NB4 (cell line): ENCODE data around the gene RAPGEF5.

Experiments
- MAX ChIP-seq: IDR thresholded peaks from 2 replicates; pipeline ENCODE4 v1.6.1; 2011; ENCODE audit warnings: low read depth, low read length
- POLR2A ChIP-seq: IDR thresholded peaks from 2 replicates; pipeline ENCODE4 v1.6.1; 2011; ENCODE audit warnings: mild to moderate bottlenecking; ENCODE audit not compliant: insufficient read length; ENCODE audit errors: extremely low read depth
- TF ChIP-seq, protein P1 (sequence below): IDR thresholded peaks from one replicate; pipeline ENCODE4 v1.5.1; 2012; ENCODE audit warnings: low read depth, low read length

GRCh38 chr7:22248111-22248809, 108.7 kb downstream of the RAPGEF5 start:
- TF ChIP-seq, protein P1, sequence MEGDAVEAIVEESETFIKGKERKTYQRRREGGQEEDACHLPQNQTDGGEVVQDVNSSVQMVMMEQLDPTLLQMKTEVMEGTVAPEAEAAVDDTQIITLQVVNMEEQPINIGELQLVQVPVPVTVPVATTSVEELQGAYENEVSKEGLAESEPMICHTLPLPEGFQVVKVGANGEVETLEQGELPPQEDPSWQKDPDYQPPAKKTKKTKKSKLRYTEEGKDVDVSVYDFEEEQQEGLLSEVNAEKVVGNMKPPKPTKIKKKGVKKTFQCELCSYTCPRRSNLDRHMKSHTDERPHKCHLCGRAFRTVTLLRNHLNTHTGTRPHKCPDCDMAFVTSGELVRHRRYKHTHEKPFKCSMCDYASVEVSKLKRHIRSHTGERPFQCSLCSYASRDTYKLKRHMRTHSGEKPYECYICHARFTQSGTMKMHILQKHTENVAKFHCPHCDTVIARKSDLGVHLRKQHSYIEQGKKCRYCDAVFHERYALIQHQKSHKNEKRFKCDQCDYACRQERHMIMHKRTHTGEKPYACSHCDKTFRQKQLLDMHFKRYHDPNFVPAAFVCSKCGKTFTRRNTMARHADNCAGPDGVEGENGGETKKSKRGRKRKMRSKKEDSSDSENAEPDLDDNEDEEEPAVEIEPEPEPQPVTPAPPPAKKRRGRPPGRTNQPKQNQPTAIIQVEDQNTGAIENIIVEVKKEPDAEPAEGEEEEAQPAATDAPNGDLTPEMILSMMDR: no peak
- TF ChIP-seq POLR2A (no peak), MAX (no peak)
